A673 (cell line): Measurements from ENCODE around the gene PTHLH. TPM values are rescaled to one million over a fixed set of nuclear protein-coding genes. Genes with fewer than 3 reads are reported as not detected.

Experiments used
- BruUV-seq: library from RNA; stranded (reverse); fragments of 400-500 nt; replicated peaks from 2 replicates; lab custom pipeline; 2021; lab: Mats Ljungman, UMichigan
- CTCF ChIA-PET: fragments of 300-600 bp; sonication (Branson Sonifier 250); formaldehyde crosslinking; loops from one replicate; lab custom pipeline; 2022; ENCODE audit warnings: antibody characterized with exemption; lab: Charles Lee
- POLR2A ChIA-PET: fragments of 300-600 bp; sonication (Branson Sonifier 250); formaldehyde crosslinking; loops from one replicate; lab custom pipeline; 2022; ENCODE audit warnings: antibody characterized with exemption; ENCODE audit not compliant: low non-redundant PET; lab: Charles Lee
- DNase-seq: peaks from one replicate; pipeline ENCODE4 v3.0.0-alpha.2; 2015; ENCODE audit warnings: low spot score
- H3K27ac ChIP-seq: fragments of 200-600 bp; sonication (generic); 2 replicates; pipeline ENCODE4 v1.5.1; 2016; ENCODE audit warnings: mixed run types, low read depth, mild to moderate bottlenecking, mixed read lengths, antibody characterized with exemption, low read length; ENCODE audit not compliant: poor library complexity, severe bottlenecking
- H3K27me3 ChIP-seq: fragments of 200-600 bp; sonication (generic); replicated peaks from 2 replicates; pipeline ENCODE4 v1.6.1; 2017; ENCODE audit warnings: mixed run types, low read depth, mild to moderate bottlenecking, mixed read lengths, antibody characterized with exemption, low read length; ENCODE audit not compliant: insufficient read depth, poor library complexity
- H3K36me3 ChIP-seq: fragments of 200-600 bp; sonication (generic); 2 replicates; pipeline ENCODE4 v1.6.1; 2016; ENCODE audit warnings: mixed run types, mild to moderate bottlenecking, mixed read lengths, antibody characterized with exemption, low read length; ENCODE audit not compliant: insufficient read depth, poor library complexity, severe bottlenecking
- H3K4me1 ChIP-seq: fragments of 200-600 bp; sonication (generic); 2 replicates; pipeline ENCODE4 v1.6.1; 2017; ENCODE audit warnings: mixed run types, mild to moderate bottlenecking, mixed read lengths, antibody characterized with exemption, low read length; ENCODE audit not compliant: insufficient read depth, poor library complexity, severe bottlenecking
- H3K4me3 ChIP-seq: fragments of 200-600 bp; sonication (generic); 2 replicates; pipeline ENCODE4 v1.5.1; 2016; ENCODE audit warnings: low read depth, mixed run types, mild to moderate bottlenecking, mixed read lengths, low read length; ENCODE audit not compliant: poor library complexity, severe bottlenecking
- H3K9me3 ChIP-seq: fragments of 200-600 bp; sonication (generic); 2 replicates; pipeline ENCODE4 v1.6.1; 2016; ENCODE audit warnings: mixed run types, low read depth, mild to moderate bottlenecking, mixed read lengths, antibody characterized with exemption, low read length; ENCODE audit not compliant: poor library complexity, severe bottlenecking
- CTCF ChIP-seq: fragments of 300-800, 200-600 bp; sonication (generic); conservative IDR thresholded peaks from 2 replicates; pipeline ENCODE4 v1.5.1; 2017; ENCODE audit warnings: low read depth, mild to moderate bottlenecking, antibody characterized with exemption, low read length, moderate library complexity, mixed read lengths
- EZH2 ChIP-seq: fragments of 200-600 bp; sonication (generic); IDR thresholded peaks from 2 replicates; pipeline ENCODE4 v1.6.1; 2017; ENCODE audit warnings: borderline replicate concordance, low read depth, mild to moderate bottlenecking, mixed read lengths, antibody characterized with exemption, low read length; ENCODE audit not compliant: poor library complexity, severe bottlenecking
- intact Hi-C: fragments of 100-400 bp; cut with micrococcal nuclease; formaldehyde crosslinking; loops from one replicate; pipeline ENCODE4 v1.10.0; 2022; ENCODE audit not compliant: unreplicated experiment
- total RNA-seq: library from RNA; stranded (reverse); gene quantifications from 2 replicates; pipeline ENCODE4 v1.2.3, GENCODE V29; 2021

Gene PTHLH
- total RNA-seq, 1 experiment from 2014 or later, result 2.4 TPM

GRCh38 chr12:27919671-27920235 lies 52.8 kb downstream of the PTHLH start:
- POLR2A ChIA-PET, result no interaction called here
- no peaks in the 10 kb centered on the region for H3K9me3 ChIP-seq
- no peak overlapping the region for H3K27ac ChIP-seq
- CTCF ChIA-PET, result no interaction called here
- no peaks in the 10 kb centered on the region for H3K27me3 ChIP-seq
- H3K4me1 ChIP-seq, result no peaks in the 10 kb centered on the region
- H3K4me3 ChIP-seq, result no peak overlapping the region
- no peak for DNase-seq
- no TSS peak for BruUV-seq
- TF ChIP-seq CTCF (no peak), EZH2 (no peak)
- intact Hi-C loops, result no loop called here
- no peaks in the 10 kb centered on the region for H3K36me3 ChIP-seq

DNA sequence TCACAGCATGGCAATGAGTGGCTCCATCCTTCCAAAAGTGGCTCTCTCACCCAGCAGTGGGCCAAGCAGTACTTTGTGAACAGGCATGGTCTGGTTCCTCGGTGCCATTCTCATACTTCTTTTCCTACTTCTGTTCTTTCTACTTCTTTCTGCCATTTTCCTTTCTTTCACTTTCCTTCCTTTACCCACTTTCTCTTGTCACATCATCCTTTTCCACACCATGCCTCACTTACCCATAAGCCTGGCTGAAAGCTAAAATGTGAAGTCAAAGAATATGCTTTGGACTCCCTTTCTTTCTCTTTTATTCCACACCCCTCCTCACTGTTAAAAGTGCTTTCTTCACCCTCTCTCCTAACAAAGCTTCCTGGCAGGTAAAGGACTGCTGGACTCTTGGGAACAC lies 57.0 kb downstream of the PTHLH start:
- no peak overlapping the region for H3K4me3 ChIP-seq
- TF ChIP-seq CTCF, result no peak
- TF ChIP-seq EZH2, result no peak
- intact Hi-C loops, result no loop called here
- POLR2A ChIA-PET, result no interaction called here
- no TSS peak for BruUV-seq
- H3K9me3 ChIP-seq, result no peaks in the 10 kb centered on the region
- no peaks in the 10 kb centered on the region for H3K36me3 ChIP-seq
- no peak for DNase-seq
- CTCF ChIA-PET, result no interaction called here
- H3K27me3 ChIP-seq, result no peaks in the 10 kb centered on the region
- H3K4me1 ChIP-seq, result no peaks in the 10 kb centered on the region
- H3K27ac ChIP-seq, result no peak overlapping the region

DNA sequence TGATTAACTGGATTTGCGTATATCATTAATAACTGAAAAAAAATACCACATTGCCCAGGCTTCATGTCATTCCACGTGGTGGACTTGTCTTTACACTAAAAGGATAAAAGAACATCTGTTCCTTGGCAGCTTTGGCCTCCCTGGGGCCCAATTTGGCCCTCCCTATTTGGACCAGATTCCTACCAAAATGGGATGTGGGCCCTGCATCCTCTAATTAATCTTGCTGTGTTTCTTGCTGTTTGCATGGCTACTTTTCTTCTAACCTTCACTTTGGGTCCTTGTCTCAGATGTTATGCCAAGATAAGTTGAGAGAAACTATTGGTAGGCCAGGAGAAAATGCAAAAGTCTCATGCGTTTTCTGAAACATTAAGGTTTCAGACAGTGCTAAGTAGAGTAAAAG lies 57.5 kb downstream of the PTHLH start:
- Histone ChIP-seq H3K27ac (no peak overlapping the region), H3K36me3 (no peaks in the 10 kb centered on the region), H3K9me3 (no peaks in the 10 kb centered on the region), H3K4me1 (no peaks in the 10 kb centered on the region), H3K4me3 (no peak overlapping the region), H3K27me3 (no peaks in the 10 kb centered on the region)
- CTCF ChIA-PET, result no interaction called here
- TF ChIP-seq CTCF, result no peak
- no peak for TF ChIP-seq EZH2
- intact Hi-C loops, result no loop called here
- no TSS peak for BruUV-seq
- DNase-seq, result no peak
- POLR2A ChIA-PET, result no interaction called here
